NCI-H2107 treated with DMSO at 0.1 percent for 48 hours (cell line): ENCODE results near the gene OSBPL7.

Experiments
- DNase-seq: peaks from one replicate; lab custom pipeline; 2025; ENCODE audit not compliant: unreplicated experiment; lab: John Stamatoyannopoulos, UW

The OSBPL7 gene

GRCh38 chr17:47821424-47822391 is at the start of gene OSBPL7:
OSBPL7 (minus strand) TSS chr17:47821794; CDS start chr17:47820278, 1,516 bp downstream.
- DNase-seq = peak; percentile 63

GRCh38 chr17:47871048-47871447 is 49.5 kb upstream of the OSBPL7 start:
- no peak for DNase-seq

GRCh38 chr17:47870056-47870455 is 48.5 kb upstream of the OSBPL7 start:
- no peak for DNase-seq

- DNase-seq = no peak
These were observed 47.5 kb upstream of the OSBPL7 start for GRCh38 chr17:47869114-47869513.

- DNase-seq = no peak
These were observed 46.4 kb upstream of the OSBPL7 start for GRCh38 chr17:47867813-47868533.

GRCh38 chr17:47866941-47867340 is 45.3 kb upstream of the OSBPL7 start:
- no peak for DNase-seq

- DNase-seq = no peak
These were observed 43.2 kb upstream of the OSBPL7 start for GRCh38 chr17:47864791-47865216.

GRCh38 chr17:47862621-47863440 is 41.2 kb upstream of the OSBPL7 start:
- no peak for DNase-seq

GRCh38 chr17:47860386-47860785 is 38.8 kb upstream of the OSBPL7 start:
- no peak for DNase-seq

GRCh38 chr17:47857551-47858455 is 36.2 kb upstream of the OSBPL7 start:
- DNase-seq = no peak

- DNase-seq = no peak
These were observed 35.2 kb upstream of the OSBPL7 start for GRCh38 chr17:47856830-47857229.

GRCh38 chr17:47855737-47856136 is 34.1 kb upstream of the OSBPL7 start:
- no peak for DNase-seq

GRCh38 chr17:47853616-47854015 is 32.0 kb upstream of the OSBPL7 start:
- DNase-seq = no peak

GRCh38 chr17:47852113-47852949 is 30.7 kb upstream of the OSBPL7 start:
- no peak for DNase-seq

- no peak for DNase-seq
These were observed 30.1 kb upstream of the OSBPL7 start for GRCh38 chr17:47851764-47852112.

- DNase-seq = peak; percentile 28
These were observed 29.3 kb upstream of the OSBPL7 start, which contains the start of gene SP6 for GRCh38 chr17:47850692-47851573. SP6 (minus strand) TSS chr17:47851163; CDS start chr17:47848429, 2,734 bp downstream.

GRCh38 chr17:47850373-47850691 is 28.7 kb upstream of the OSBPL7 start:
- DNase-seq = no peak

GRCh38 chr17:47848198-47848513 is 26.6 kb upstream of the OSBPL7 start:
- no peak for DNase-seq
